HL-60 (cell line): ENCODE data around the gene COPS6.
A peak's percentile ranks its signal among the peaks of the same experiment; 100 is the strongest.

Experiments
- DNase-seq, 2 experiments: peaks; one replicate each; pipeline ENCODE4 v3.0.0-alpha.2; 2010 to 2020; ENCODE audit warnings: low read depth in 1 of 2, low spot score in 1 of 2
- H3K27ac ChIP-seq: fragments of 250-450 bp; sonication (Bioruptor Pico); replicated peaks from 2 replicates; pipeline ENCODE4 v1.5.1; 2020; ENCODE audit warnings: mild to moderate bottlenecking, moderate library complexity
- H3K27me3 ChIP-seq: fragments of 250-450 bp; sonication (Bioruptor Pico); 2 replicates; pipeline ENCODE4 v1.5.1; 2021; ENCODE audit warnings: mild to moderate bottlenecking, moderate library complexity; ENCODE audit not compliant: insufficient read depth, poor library complexity, severe bottlenecking
- H3K4me3 ChIP-seq: replicated peaks from 2 replicates; pipeline ENCODE4 v1.5.1; 2011; ENCODE audit warnings: mild to moderate bottlenecking, control low read depth, low read length; ENCODE audit not compliant: insufficient read depth
- GABPA ChIP-seq: IDR thresholded peaks from 2 replicates; pipeline ENCODE4 v1.6.1; 2012; ENCODE audit warnings: low read depth
- POLR2AphosphoS5 ChIP-seq: IDR thresholded peaks from 2 replicates; pipeline ENCODE4 v1.6.1; 2012; ENCODE audit warnings: low read depth
- SPI1 ChIP-seq: IDR thresholded peaks from 2 replicates; pipeline ENCODE4 v1.6.1; 2012; ENCODE audit warnings: low read depth, mild to moderate bottlenecking, borderline replicate concordance
- TF ChIP-seq, protein P1 (sequence below): IDR thresholded peaks from 2 replicates; pipeline ENCODE4 v1.6.1; 2012; ENCODE audit warnings: low read depth; ENCODE audit not compliant: insufficient replicate concordance
- TF ChIP-seq, protein P2 (sequence below): IDR thresholded peaks from one replicate; pipeline ENCODE4 v1.5.1; 2011; ENCODE audit warnings: low read length, control low read depth, inconsistent platforms; ENCODE audit not compliant: insufficient read depth

COPS6 gene

DNA sequence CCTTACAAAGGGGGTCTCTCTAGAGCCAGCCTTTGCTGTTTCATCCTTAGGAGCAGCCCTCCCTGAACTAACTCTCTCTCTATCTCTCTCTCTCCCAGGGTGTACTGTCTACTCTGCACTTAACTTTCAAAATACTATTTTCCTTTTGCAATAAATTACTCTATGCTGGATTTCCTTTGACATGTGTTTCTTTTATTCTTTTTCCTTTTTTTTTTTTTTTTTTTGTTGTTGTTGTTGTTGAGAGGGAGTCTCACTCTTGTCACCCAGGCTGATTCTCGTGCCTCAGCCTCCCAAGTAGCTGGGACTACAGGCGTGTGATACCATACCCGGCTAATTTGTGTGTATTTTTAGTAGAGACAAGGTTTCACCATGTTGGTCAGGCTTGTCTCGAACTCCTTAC lies 5.8 kb upstream of the COPS6 start:
- H3K4me3 ChIP-seq, result no peak overlapping the region
- H3K27me3 ChIP-seq, result no peaks in the 10 kb centered on the region
- peak overlapping the region; percentile 88 for H3K27ac ChIP-seq
- DNase-seq, result no peak
- TF ChIP-seq POLR2AphosphoS5 (no peak), GABPA (no peak), SPI1 (no peak)
- TF ChIP-seq, protein P1, sequence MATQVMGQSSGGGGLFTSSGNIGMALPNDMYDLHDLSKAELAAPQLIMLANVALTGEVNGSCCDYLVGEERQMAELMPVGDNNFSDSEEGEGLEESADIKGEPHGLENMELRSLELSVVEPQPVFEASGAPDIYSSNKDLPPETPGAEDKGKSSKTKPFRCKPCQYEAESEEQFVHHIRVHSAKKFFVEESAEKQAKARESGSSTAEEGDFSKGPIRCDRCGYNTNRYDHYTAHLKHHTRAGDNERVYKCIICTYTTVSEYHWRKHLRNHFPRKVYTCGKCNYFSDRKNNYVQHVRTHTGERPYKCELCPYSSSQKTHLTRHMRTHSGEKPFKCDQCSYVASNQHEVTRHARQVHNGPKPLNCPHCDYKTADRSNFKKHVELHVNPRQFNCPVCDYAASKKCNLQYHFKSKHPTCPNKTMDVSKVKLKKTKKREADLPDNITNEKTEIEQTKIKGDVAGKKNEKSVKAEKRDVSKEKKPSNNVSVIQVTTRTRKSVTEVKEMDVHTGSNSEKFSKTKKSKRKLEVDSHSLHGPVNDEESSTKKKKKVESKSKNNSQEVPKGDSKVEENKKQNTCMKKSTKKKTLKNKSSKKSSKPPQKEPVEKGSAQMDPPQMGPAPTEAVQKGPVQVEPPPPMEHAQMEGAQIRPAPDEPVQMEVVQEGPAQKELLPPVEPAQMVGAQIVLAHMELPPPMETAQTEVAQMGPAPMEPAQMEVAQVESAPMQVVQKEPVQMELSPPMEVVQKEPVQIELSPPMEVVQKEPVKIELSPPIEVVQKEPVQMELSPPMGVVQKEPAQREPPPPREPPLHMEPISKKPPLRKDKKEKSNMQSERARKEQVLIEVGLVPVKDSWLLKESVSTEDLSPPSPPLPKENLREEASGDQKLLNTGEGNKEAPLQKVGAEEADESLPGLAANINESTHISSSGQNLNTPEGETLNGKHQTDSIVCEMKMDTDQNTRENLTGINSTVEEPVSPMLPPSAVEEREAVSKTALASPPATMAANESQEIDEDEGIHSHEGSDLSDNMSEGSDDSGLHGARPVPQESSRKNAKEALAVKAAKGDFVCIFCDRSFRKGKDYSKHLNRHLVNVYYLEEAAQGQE, result no peak
- TF ChIP-seq, protein P2, sequence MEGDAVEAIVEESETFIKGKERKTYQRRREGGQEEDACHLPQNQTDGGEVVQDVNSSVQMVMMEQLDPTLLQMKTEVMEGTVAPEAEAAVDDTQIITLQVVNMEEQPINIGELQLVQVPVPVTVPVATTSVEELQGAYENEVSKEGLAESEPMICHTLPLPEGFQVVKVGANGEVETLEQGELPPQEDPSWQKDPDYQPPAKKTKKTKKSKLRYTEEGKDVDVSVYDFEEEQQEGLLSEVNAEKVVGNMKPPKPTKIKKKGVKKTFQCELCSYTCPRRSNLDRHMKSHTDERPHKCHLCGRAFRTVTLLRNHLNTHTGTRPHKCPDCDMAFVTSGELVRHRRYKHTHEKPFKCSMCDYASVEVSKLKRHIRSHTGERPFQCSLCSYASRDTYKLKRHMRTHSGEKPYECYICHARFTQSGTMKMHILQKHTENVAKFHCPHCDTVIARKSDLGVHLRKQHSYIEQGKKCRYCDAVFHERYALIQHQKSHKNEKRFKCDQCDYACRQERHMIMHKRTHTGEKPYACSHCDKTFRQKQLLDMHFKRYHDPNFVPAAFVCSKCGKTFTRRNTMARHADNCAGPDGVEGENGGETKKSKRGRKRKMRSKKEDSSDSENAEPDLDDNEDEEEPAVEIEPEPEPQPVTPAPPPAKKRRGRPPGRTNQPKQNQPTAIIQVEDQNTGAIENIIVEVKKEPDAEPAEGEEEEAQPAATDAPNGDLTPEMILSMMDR, result no peak

DNA sequence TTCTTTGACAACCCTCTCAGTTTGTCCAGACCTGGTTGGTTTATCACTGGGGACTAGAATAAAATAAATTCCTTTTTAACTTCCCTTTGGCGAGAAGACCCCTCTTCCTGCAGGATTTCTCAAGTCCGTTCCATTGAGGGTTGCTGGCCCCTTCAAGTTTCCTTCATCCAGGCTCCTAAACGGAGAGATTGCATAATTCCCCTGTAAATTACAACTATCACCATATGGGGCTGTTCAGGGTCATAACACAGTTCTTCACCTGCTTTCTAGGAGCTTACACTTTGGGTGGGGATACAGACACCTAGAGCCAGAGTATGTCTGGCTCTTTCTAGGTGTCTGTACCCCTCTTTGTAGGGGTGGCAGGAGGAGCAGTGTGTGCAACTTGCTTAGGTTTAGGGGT lies 3.3 kb upstream of the COPS6 start:
- Histone ChIP-seq H3K4me3 (no peak overlapping the region), H3K27me3 (no peaks in the 10 kb centered on the region), H3K27ac (no peak overlapping the region)
- TF ChIP-seq, protein P1, result no peak
- TF ChIP-seq POLR2AphosphoS5, result no peak
- TF ChIP-seq, protein P2, result no peak
- TF ChIP-seq SPI1, result no peak
- no peak for TF ChIP-seq GABPA
- DNase-seq, result peak in 1 of 2 experiments; percentile 42

DNA sequence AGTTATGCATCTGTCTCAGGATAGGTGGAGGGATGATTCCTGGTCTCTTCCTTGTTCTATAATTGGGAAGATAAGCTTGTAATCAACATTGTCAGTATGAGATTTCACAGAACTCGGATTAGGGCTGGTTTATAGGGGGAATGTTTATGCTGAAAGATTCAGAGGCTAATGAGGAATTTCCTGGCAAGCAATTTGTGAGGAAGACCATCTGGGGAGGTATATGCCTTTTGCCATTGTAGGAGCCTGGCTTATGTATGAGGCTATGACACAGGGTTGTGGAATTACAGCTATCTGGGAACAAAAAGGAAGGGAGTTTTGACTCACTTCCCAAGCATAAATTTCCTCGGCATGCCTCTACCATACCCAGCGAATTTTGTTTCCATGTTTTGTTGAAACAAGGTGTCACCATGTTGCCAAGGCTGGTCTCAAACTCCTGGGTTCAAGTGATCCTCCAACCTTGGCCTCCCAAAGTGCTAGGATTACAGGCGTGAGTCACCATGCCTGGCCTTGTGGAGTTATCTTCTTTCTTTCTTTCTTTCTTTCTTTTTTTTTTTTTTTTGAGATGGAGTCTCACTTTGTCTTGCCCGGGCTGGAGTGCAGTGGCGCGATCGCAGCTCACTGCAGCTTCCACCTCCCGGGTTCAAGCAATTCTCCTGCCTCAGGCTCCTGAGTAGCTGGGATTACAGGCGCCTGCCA lies 1.6 kb upstream of the COPS6 start:
- Histone ChIP-seq H3K27me3 (no peaks in the 10 kb centered on the region), H3K27ac (no peak overlapping the region), H3K4me3 (no peak overlapping the region)
- TF ChIP-seq SPI1, result no peak
- no peak for TF ChIP-seq GABPA
- TF ChIP-seq, protein P1, result no peak
- TF ChIP-seq, protein P2, result no peak
- no peak for TF ChIP-seq POLR2AphosphoS5
- DNase-seq, result no peak
